Measurements from ENCODE around the gene SOAT1. TPM values are rescaled to one million over a fixed set of nuclear protein-coding genes. Genes with fewer than 3 reads are reported as not detected.

The SOAT1 gene
- total and polyA plus RNA-seq, 2 of the 8 experiments (the other 6 are each of a cell fraction or from before 2014, with no cell fraction given), result 2.7 to 4.7 TPM

DNA sequence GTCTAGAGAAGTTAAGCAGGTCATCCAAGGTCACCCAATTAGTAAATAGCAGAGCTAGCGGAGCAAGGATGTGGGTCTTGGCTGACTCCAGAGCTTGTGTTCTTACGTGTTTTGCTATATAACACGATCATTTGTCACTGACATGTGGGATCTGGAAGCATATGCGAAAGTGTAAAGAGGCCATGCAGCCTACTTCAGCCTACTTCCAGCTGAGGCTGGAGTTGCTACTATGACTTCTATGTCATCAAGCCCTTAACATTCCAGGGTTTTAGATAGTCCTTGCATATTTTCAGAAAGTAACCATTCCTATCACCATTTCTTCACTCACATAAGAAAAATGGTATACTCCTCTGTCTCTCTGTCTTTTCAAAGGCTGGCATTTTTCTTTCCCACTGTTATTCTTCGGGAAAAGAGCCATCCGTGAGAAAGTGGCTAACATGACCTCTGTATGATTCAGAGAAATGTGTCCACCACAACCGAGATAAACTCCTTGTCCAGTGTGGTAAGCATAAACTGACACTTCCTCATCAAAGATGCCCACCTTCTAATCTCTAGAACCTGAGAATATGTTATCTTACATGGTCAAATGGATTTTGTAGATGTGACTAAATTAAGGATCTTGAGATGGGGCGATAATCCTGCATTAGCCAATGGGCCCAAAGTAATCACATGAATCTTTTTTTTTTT, 40.2 kb upstream of the SOAT1 start (continued):
- TF ChIP-seq SAP30 (IDR thresholded peaks at IDR 0.05; ENCODE audit: insufficient read depth, insufficient replicate concordance, low read length) (no peak), RBBP5 (IDR thresholded peaks at IDR 0.05; ENCODE audit: borderline replicate concordance, low read depth, low read length) (no peak), CTBP2 (IDR thresholded peaks at IDR 0.05; ENCODE audit: borderline replicate concordance, insufficient read depth, insufficient read length, low read length) (no peak), YY1 (IDR thresholded peaks at IDR 0.05; ENCODE audit: low read depth, low read length) (no peak)
